CD14-positive monocyte (primary cell): ENCODE data around the gene AGPAT3. TPM values are rescaled to one million over a fixed set of nuclear protein-coding genes. Genes with fewer than 3 reads are reported as not detected.

Experiments used
- DNase-seq, 3 donors: peaks; one replicate each; pipeline ENCODE4 v3.0.0-alpha.2; 2011 to 2022
- H2AFZ ChIP-seq: 2 replicates; pipeline ENCODE4 v1.6.0; 2012; ENCODE audit warnings: mild to moderate bottlenecking, low read depth, low read length, inconsistent platforms; ENCODE audit not compliant: insufficient read depth, poor library complexity, severe bottlenecking
- H3K27ac ChIP-seq, 2 donors: 1 replicate in 1 of 2; 2 replicates in 1 of 2; pipeline ENCODE4 v1.5.1; 2012 to 2013; ENCODE audit warnings: low read length in 2 of 2, control low read depth in 1 of 2, inconsistent platforms in 1 of 2, low read depth in 1 of 2, mild to moderate bottlenecking in 1 of 2
- H3K27me3 ChIP-seq, 2 donors: one replicate each; pipeline versions ENCODE4 v1.6.0 to v1.6.1; 2011 to 2013; ENCODE audit warnings: low read length in 2 of 2; ENCODE audit not compliant: control insufficient read depth in 2 of 2, insufficient read depth in 2 of 2
- H3K36me3 ChIP-seq, 2 donors: replicated peaks in 1 of 2; 1 replicate in 1 of 2; 2 replicates in 1 of 2; pipeline versions ENCODE4 v1.5.1 to v1.6.1; 2012 to 2013; ENCODE audit warnings: low read length in 2 of 2, control low read depth in 1 of 2, inconsistent platforms in 1 of 2, mild to moderate bottlenecking in 1 of 2; ENCODE audit not compliant: insufficient read depth in 2 of 2, control insufficient read depth in 1 of 2
- H3K4me1 ChIP-seq, 2 donors: 1 replicate in 1 of 2; 2 replicates in 1 of 2; pipeline versions ENCODE4 v1.5.1 to v1.6.1; 2012 to 2013; ENCODE audit warnings: low read length in 2 of 2, control low read depth in 1 of 2, inconsistent platforms in 1 of 2, mild to moderate bottlenecking in 1 of 2, moderate library complexity in 1 of 2; ENCODE audit not compliant: insufficient read depth in 2 of 2, control insufficient read depth in 1 of 2
- H3K4me2 ChIP-seq: replicated peaks from 2 replicates; pipeline ENCODE3; 2012; ENCODE audit warnings: low read length, moderate library complexity, mild to moderate bottlenecking; ENCODE audit not compliant: poor library complexity, severe bottlenecking; ENCODE audit errors: extremely low read depth
- H3K4me3 ChIP-seq, 3 experiments: fragments of 200-600 bp in 1 of 3; sonication (generic) in 1 of 3; replicated peaks in 1 of 3; 1 replicate in 2 of 3; 2 replicates in 1 of 3; pipeline ENCODE4 v1.5.1; 2011 to 2013; ENCODE audit warnings: low read length in 3 of 3, mild to moderate bottlenecking in 3 of 3, control low read depth in 2 of 3, low read depth in 2 of 3, inconsistent platforms in 1 of 3, moderate library complexity in 1 of 3
- H3K79me2 ChIP-seq: 2 replicates; pipeline ENCODE4 v1.6.0; 2012; ENCODE audit warnings: mild to moderate bottlenecking, control low read depth, inconsistent platforms, low read length, moderate library complexity; ENCODE audit not compliant: insufficient read depth
- H3K9ac ChIP-seq: 2 replicates; pipeline ENCODE4 v1.6.0; 2017; ENCODE audit warnings: low read length, mild to moderate bottlenecking; ENCODE audit not compliant: insufficient read depth, poor library complexity, severe bottlenecking
- H3K9me3 ChIP-seq, 2 donors: replicated peaks in 1 of 2; 1 replicate in 1 of 2; 2 replicates in 1 of 2; pipeline versions ENCODE4 v1.5.1 to v1.6.1; 2012 to 2013; ENCODE audit warnings: low read length in 2 of 2, control low read depth in 1 of 2; ENCODE audit not compliant: control insufficient read depth in 1 of 2, insufficient read depth in 1 of 2
- H4K20me1 ChIP-seq: 2 replicates; pipeline ENCODE4 v1.6.0; 2012; ENCODE audit warnings: mild to moderate bottlenecking, low read length, control low read depth, moderate library complexity; ENCODE audit not compliant: insufficient read depth
- H3K27ac Mint-ChIP-seq, 7 donors: one replicate each; pipeline ENCODE4 v1.8.0; 2020; ENCODE audit warnings: mild to moderate bottlenecking in 7 of 7, mixed read lengths in 7 of 7, moderate library complexity in 6 of 7, inconsistent platforms in 2 of 7
- H3K27me3 Mint-ChIP-seq, 3 donors: one replicate each; pipeline ENCODE4 v1.8.0; 2021 to 2022; ENCODE audit warnings: low read depth in 3 of 3, mild to moderate bottlenecking in 3 of 3, mixed read lengths in 3 of 3, moderate library complexity in 3 of 3, inconsistent platforms in 1 of 3
- H3K36me3 Mint-ChIP-seq, 2 donors: one replicate each; pipeline ENCODE4 v1.8.0; 2020; ENCODE audit warnings: mixed read lengths in 2 of 2, inconsistent platforms in 1 of 2, mild to moderate bottlenecking in 1 of 2
- H3K4me1 Mint-ChIP-seq: one replicate; pipeline ENCODE4 v1.8.0; 2020; ENCODE audit warnings: mild to moderate bottlenecking, mixed read lengths
- H3K4me3 Mint-ChIP-seq, 2 donors: one replicate each; pipeline ENCODE4 v1.8.0; 2020; ENCODE audit warnings: mild to moderate bottlenecking in 2 of 2, mixed read lengths in 2 of 2, moderate library complexity in 1 of 2
- H3K9me3 Mint-ChIP-seq, 7 donors: one replicate each; pipeline ENCODE4 v1.8.0; 2020 to 2022; ENCODE audit warnings: mixed read lengths in 7 of 7, mild to moderate bottlenecking in 6 of 7, moderate library complexity in 6 of 7, inconsistent platforms in 2 of 7
- CTCF ChIP-seq: fragments of 200-600 bp; IDR thresholded peaks from one replicate; pipeline ENCODE4 v1.8.0; 2022; ENCODE audit warnings: antibody characterized with exemption, mild to moderate bottlenecking
- WGBS: methylation state at CpG from one replicate; pipeline ENCODE4 v1.1.5; 2013; ENCODE audit warnings: missing lambda C conversion rate; ENCODE audit not compliant: insufficient coverage; 5-methylcytosine and 5-hydroxymethylcytosine counted together
- intact Hi-C, 2 donors: fragments of 100-400 bp; cut with micrococcal nuclease; formaldehyde crosslinking; loops; one replicate each; pipeline versions ENCODE4 v1.15.0 to v1.15.1; 2023
- polyA plus RNA-seq, 3 donors: library from polyadenylated mRNA; depleted of rRNA in 1 of 3; unstranded in 2 of 3; stranded (reverse) in 1 of 3; fragments of 300-500 nt in 2 of 3; fragments of >200 nt in 1 of 3; fragmentation: Illumina TruSeq in 2 of 3; gene quantifications; 1 replicate in 2 of 3; 2 replicates in 1 of 3; pipeline ENCODE4 v1.2.3, GENCODE V29; 2012 to 2021

The AGPAT3 gene
- polyA plus RNA-seq, 3 donors = 24.9 to 49.3 (median 26.2) TPM

- no peaks in the 10 kb centered on the region for H3K9me3 ChIP-seq
- peaks cover 21 to 29% of the 10 kb centered on the region in 2 donors for H3K4me1 ChIP-seq
- H3K4me3 ChIP-seq = no peak overlapping the region
- no peak overlapping the region for H3K27ac ChIP-seq
- H3K27me3 ChIP-seq = no peaks in the 10 kb centered on the region
- H3K79me2 ChIP-seq = peaks cover 96% of the 10 kb centered on the region
- DNase-seq = no peak
- H3K27ac Mint-ChIP-seq = peak overlapping the region in 1 of 7 donors; percentile 15
- H3K36me3 ChIP-seq = peaks cover 24 to 46% of the 10 kb centered on the region in 2 donors
- H3K36me3 Mint-ChIP-seq = peaks cover 34 to 47% of the 10 kb centered on the region in 2 donors
- no peak overlapping the region for H2AFZ ChIP-seq
- H3K9me3 Mint-ChIP-seq = no peaks in the 10 kb centered on the region
- H4K20me1 ChIP-seq = peaks cover 100% of the 10 kb centered on the region
- no peak for TF ChIP-seq CTCF
- H3K9ac ChIP-seq = no peak overlapping the region
- H3K4me2 ChIP-seq = no peak overlapping the region
- intact Hi-C loops = loop anchor here in 1 of 2 donors (10.0 kb wide), 1 partner anchor 245 kb away; no protein-coding TSS in a partner anchor
- H3K4me3 Mint-ChIP-seq = no peak overlapping the region
- H3K27me3 Mint-ChIP-seq = peaks cover 0 to 12% (median 3%) of the 10 kb centered on the region in 3 donors
- WGBS = 96% methylated on average over 14 of the region's 25 CpGs
- peaks cover 44% of the 10 kb centered on the region for H3K4me1 Mint-ChIP-seq
Measured at GRCh38 chr21:43919871-43920801, 55.1 kb downstream of the AGPAT3 start.

- no peak for TF ChIP-seq CTCF
- H3K9me3 ChIP-seq = no peaks in the 10 kb centered on the region
- H3K4me3 ChIP-seq = no peak overlapping the region
- 100% methylated on average over 1 of the region's 10 CpGs for WGBS
- intact Hi-C loops = no loop called here
- H3K27ac Mint-ChIP-seq = no peak overlapping the region
- H3K4me1 ChIP-seq = peaks cover 17 to 22% of the 10 kb centered on the region in 2 donors
- H3K36me3 ChIP-seq = peaks cover 35 to 60% of the 10 kb centered on the region in 2 donors
- H3K4me2 ChIP-seq = no peak overlapping the region
- no peak overlapping the region for H3K9ac ChIP-seq
- H3K27me3 Mint-ChIP-seq = peaks cover 1 to 5% (median 3%) of the 10 kb centered on the region in 3 donors
- H2AFZ ChIP-seq = no peak overlapping the region
- H3K4me3 Mint-ChIP-seq = no peak overlapping the region
- DNase-seq = no peak
- H3K9me3 Mint-ChIP-seq = no peaks in the 10 kb centered on the region
- H3K36me3 Mint-ChIP-seq = peaks cover 43 to 61% of the 10 kb centered on the region in 2 donors
- H3K4me1 Mint-ChIP-seq = peaks cover 35% of the 10 kb centered on the region
- H3K27me3 ChIP-seq = no peaks in the 10 kb centered on the region
- peaks cover 94% of the 10 kb centered on the region for H3K79me2 ChIP-seq
- H3K27ac ChIP-seq = no peak overlapping the region
- peaks cover 100% of the 10 kb centered on the region for H4K20me1 ChIP-seq
Measured at GRCh38 chr21:43921571-43921978, 56.6 kb downstream of the AGPAT3 start.
